Endothelial cell of umbilical vein (primary cell): ENCODE measurements around the gene GCLC. TPM values are rescaled to one million over a fixed set of nuclear protein-coding genes. Genes with fewer than 3 reads are reported as not detected.

Source experiments
- BruUV-seq: library from RNA; stranded (reverse); fragments of 400-500 nt; replicated peaks from 2 replicates; lab custom pipeline; 2021; lab: Mats Ljungman, UMichigan
- CTCF ChIA-PET: fragments of 300-600, 350-600 bp; sonication (Branson Sonifier 250); formaldehyde crosslinking; loops from one replicate; lab custom pipeline; 2021; ENCODE audit warnings: antibody characterized with exemption, inconsistent platforms; lab: Charles Lee
- POLR2A ChIA-PET: fragments of 300-600, 350-600 bp; sonication (Branson Sonifier 250); formaldehyde crosslinking; loops from one replicate; lab custom pipeline; 2021; ENCODE audit warnings: antibody characterized with exemption, inconsistent platforms; lab: Charles Lee
- DNase-seq: peaks from one replicate; pipeline ENCODE4 v3.0.0-alpha.2; 2011; ENCODE audit warnings: low read depth, low spot score
- FAIRE-seq: peaks from 2 replicates; lab custom pipeline; 2011; peaks lifted over from hg19 to GRCh38; lab: Jason Lieb, UNC
- H2AFZ ChIP-seq: 2 replicates; pipeline ENCODE4 v1.6.0; 2012; ENCODE audit warnings: low read depth, low read length, control low read depth, inconsistent platforms
- H3K27ac ChIP-seq: 2 replicates; pipeline ENCODE4 v1.5.1; 2011; ENCODE audit warnings: low read depth, mild to moderate bottlenecking, control low read depth, low read length, moderate library complexity; ENCODE audit not compliant: insufficient read depth
- H3K27me3 ChIP-seq, 2 experiments: 2 replicates each; pipeline versions ENCODE4 v1.6.0 to v1.6.1; 2011; ENCODE audit warnings: low read length in 2 of 2, mixed read lengths in 1 of 2; ENCODE audit not compliant: control insufficient read depth in 2 of 2, insufficient read depth in 2 of 2
- H3K36me3 ChIP-seq, 2 experiments: 2 replicates in 1 of 2; 3 replicates in 1 of 2; pipeline ENCODE4 v1.5.1; 2011; ENCODE audit warnings: low read length in 2 of 2, mild to moderate bottlenecking in 1 of 2, moderate library complexity in 1 of 2; ENCODE audit not compliant: control insufficient read depth in 2 of 2, insufficient read depth in 2 of 2; ENCODE audit errors: extremely low read depth in 1 of 2
- H3K4me1 ChIP-seq: 3 replicates; pipeline ENCODE4 v1.5.1; 2011; ENCODE audit warnings: mild to moderate bottlenecking, low read length; ENCODE audit not compliant: control insufficient read depth, insufficient read depth; ENCODE audit errors: extremely low read depth
- H3K4me2 ChIP-seq: 2 replicates; pipeline ENCODE4 v1.6.1; 2011; ENCODE audit warnings: low read length, control low read depth, mixed read lengths; ENCODE audit not compliant: insufficient read depth
- H3K4me3 ChIP-seq, 3 experiments: fragments of 200-600 bp in 1 of 3; sonication (generic), shearing (Covaris generic) in 1 of 3; replicated peaks in 1 of 3; 2 replicates each; pipeline ENCODE4 v1.5.1; 2011 to 2016; ENCODE audit warnings: control low read depth in 3 of 3, low read length in 3 of 3, mild to moderate bottlenecking in 2 of 3, inconsistent platforms in 1 of 3, low read depth in 1 of 3, moderate library complexity in 1 of 3; ENCODE audit not compliant: insufficient read depth in 1 of 3
- H3K79me2 ChIP-seq: 2 replicates; pipeline ENCODE4 v1.6.0; 2012; ENCODE audit warnings: low read length, inconsistent platforms; ENCODE audit not compliant: control insufficient read depth, insufficient read depth
- H3K9ac ChIP-seq: replicated peaks from 2 replicates; pipeline ENCODE3; 2011; ENCODE audit warnings: low read length, control low read depth; ENCODE audit not compliant: insufficient read depth; ENCODE audit errors: extremely low read depth
- H3K9me1 ChIP-seq: replicated peaks from 3 replicates; pipeline ENCODE4 v1.6.0; 2011; ENCODE audit warnings: mild to moderate bottlenecking, low read length; ENCODE audit not compliant: control insufficient read depth, insufficient read depth; ENCODE audit errors: extremely low read depth
- H3K9me3 ChIP-seq: replicated peaks from 2 replicates; pipeline ENCODE4 v1.5.1; 2012; ENCODE audit warnings: low read length, inconsistent platforms; ENCODE audit not compliant: control insufficient read depth, insufficient read depth
- H4K20me1 ChIP-seq: replicated peaks from 2 replicates; pipeline ENCODE3; 2011; ENCODE audit warnings: mild to moderate bottlenecking, low read length; ENCODE audit not compliant: control insufficient read depth, insufficient read depth; ENCODE audit errors: extremely low read depth
- EZH2 ChIP-seq: IDR thresholded peaks from 2 replicates; pipeline ENCODE4 v1.6.1; 2012; ENCODE audit warnings: borderline replicate concordance, low read depth, mild to moderate bottlenecking, moderate library complexity, low read length, inconsistent platforms; ENCODE audit not compliant: severe bottlenecking
- FOS ChIP-seq: IDR thresholded peaks from 2 replicates; pipeline ENCODE4 v1.6.1; 2011; ENCODE audit warnings: mild to moderate bottlenecking, low read length, moderate library complexity, borderline replicate concordance; ENCODE audit not compliant: insufficient read depth
- GATA2 ChIP-seq: IDR thresholded peaks from 2 replicates; pipeline ENCODE4 v1.7.0; 2011; ENCODE audit warnings: low read depth, mild to moderate bottlenecking, moderate library complexity, mixed read lengths, low read length; ENCODE audit not compliant: insufficient read length, insufficient read depth
- JUN ChIP-seq: IDR thresholded peaks from 2 replicates; pipeline ENCODE4 v1.6.1; 2011; ENCODE audit warnings: borderline replicate concordance, low read depth; ENCODE audit not compliant: insufficient read length, insufficient read depth
- MAX ChIP-seq: IDR thresholded peaks from 2 replicates; pipeline ENCODE4 v1.6.1; 2011; ENCODE audit not compliant: insufficient read depth, insufficient read length
- MYC ChIP-seq: IDR thresholded peaks from one replicate; pipeline ENCODE4 v1.6.1; 2011; ENCODE audit warnings: mild to moderate bottlenecking, low read depth, low read length
- POLR2A ChIP-seq: IDR thresholded peaks from 2 replicates; pipeline ENCODE4 v1.6.1; 2012; ENCODE audit warnings: low read depth, mild to moderate bottlenecking, control low read depth, low read length
- POLR2AphosphoS5 ChIP-seq: IDR thresholded peaks from 2 replicates; pipeline ENCODE4 v1.6.1; 2012; ENCODE audit warnings: low read depth, mild to moderate bottlenecking, control low read depth, low read length, moderate library complexity; ENCODE audit not compliant: insufficient read depth
- dilution Hi-C: fragments of 300-500 bp; cut with MboI; formaldehyde crosslinking; loops from one replicate; pipeline ENCODE4 v1.15.0; 2019; ENCODE audit warnings: low sequenced_read_pairs; ENCODE audit not compliant: extremely low pct_ligation_motif_present
- intact Hi-C: fragments of 100-400 bp; cut with micrococcal nuclease; formaldehyde crosslinking; loops from one replicate; pipeline ENCODE4 v1.10.0; 2022
- polyA plus RNA-seq, 4 experiments: library from polyadenylated mRNA; depleted of rRNA in 3 of 4; stranded (reverse) in 3 of 4; unstranded in 1 of 4; fragments of >200 nt; gene quantifications; 2 replicates each; pipeline versions ENCODE4 v1.2.1 to v1.2.3, GENCODE V29; 2011 to 2012; ENCODE audit warnings: missing spikeins in 1 of 4
- total RNA-seq: library from RNA; stranded (reverse); gene quantifications from 2 replicates; pipeline ENCODE4 v1.2.3, GENCODE V29; 2021
- TF ChIP-seq, protein P1 (sequence below), 2 donors: IDR thresholded peaks; 1 replicate in 1 of 2; 2 replicates in 1 of 2; pipeline ENCODE4 v1.5.1; 2011; ENCODE audit warnings: low read length in 2 of 2, mild to moderate bottlenecking in 2 of 2, moderate library complexity in 2 of 2, control low read depth in 1 of 2, inconsistent platforms in 1 of 2, low read depth in 1 of 2; ENCODE audit not compliant: insufficient read depth in 1 of 2; ENCODE audit errors: extremely low read depth in 1 of 2

GCLC gene
- total and polyA plus RNA-seq, 2 donors (not counting 3 experiments of a cell fraction or from before 2014, with no cell fraction given): 7.3 to 22.8 TPM

- Histone ChIP-seq H3K79me2 (no peaks in the 10 kb centered on the region), H3K9me3 (no peaks in the 10 kb centered on the region), H3K36me3 (no peaks in the 10 kb centered on the region), H3K4me2 (no peak overlapping the region), H3K4me3 (no peak overlapping the region), H2AFZ (no peak overlapping the region), H3K4me1 (no peaks in the 10 kb centered on the region), H3K9me1 (no peaks in the 10 kb centered on the region), H3K27me3 (peaks cover 3 to 10% of the 10 kb centered on the region in 2 experiments), H4K20me1 (no peaks in the 10 kb centered on the region), H3K9ac (no peak overlapping the region), H3K27ac (no peak overlapping the region)
- ChIA-PET POLR2A (no interaction called here), CTCF (no interaction called here)
- BruUV-seq: no TSS peak
- FAIRE-seq: no peak
- dilution Hi-C loops (no loop called here), intact Hi-C loops (no loop called here)
- no peak for DNase-seq
- TF ChIP-seq POLR2AphosphoS5: no peak
- no peak for TF ChIP-seq POLR2A
- no peak for TF ChIP-seq FOS
- TF ChIP-seq, protein P1, sequence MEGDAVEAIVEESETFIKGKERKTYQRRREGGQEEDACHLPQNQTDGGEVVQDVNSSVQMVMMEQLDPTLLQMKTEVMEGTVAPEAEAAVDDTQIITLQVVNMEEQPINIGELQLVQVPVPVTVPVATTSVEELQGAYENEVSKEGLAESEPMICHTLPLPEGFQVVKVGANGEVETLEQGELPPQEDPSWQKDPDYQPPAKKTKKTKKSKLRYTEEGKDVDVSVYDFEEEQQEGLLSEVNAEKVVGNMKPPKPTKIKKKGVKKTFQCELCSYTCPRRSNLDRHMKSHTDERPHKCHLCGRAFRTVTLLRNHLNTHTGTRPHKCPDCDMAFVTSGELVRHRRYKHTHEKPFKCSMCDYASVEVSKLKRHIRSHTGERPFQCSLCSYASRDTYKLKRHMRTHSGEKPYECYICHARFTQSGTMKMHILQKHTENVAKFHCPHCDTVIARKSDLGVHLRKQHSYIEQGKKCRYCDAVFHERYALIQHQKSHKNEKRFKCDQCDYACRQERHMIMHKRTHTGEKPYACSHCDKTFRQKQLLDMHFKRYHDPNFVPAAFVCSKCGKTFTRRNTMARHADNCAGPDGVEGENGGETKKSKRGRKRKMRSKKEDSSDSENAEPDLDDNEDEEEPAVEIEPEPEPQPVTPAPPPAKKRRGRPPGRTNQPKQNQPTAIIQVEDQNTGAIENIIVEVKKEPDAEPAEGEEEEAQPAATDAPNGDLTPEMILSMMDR (IDR thresholded peaks at IDR 0.05; ENCODE audit: extremely low read depth in 1 of 2, insufficient read depth in 1 of 2, low read depth in 1 of 2, low read length in 2 of 2): no peak
- TF ChIP-seq JUN: no peak
- no peak for TF ChIP-seq EZH2
- no peak for TF ChIP-seq GATA2
- TF ChIP-seq MAX: no peak
- TF ChIP-seq MYC: no peak
Observed at GRCh38 chr6:53568776-53569616, 24.1 kb upstream of the GCLC start.
